Prostate gland (tissue), 2 donors: ENCODE measurements around the gene LATS2. TPM values are rescaled to one million over a fixed set of nuclear protein-coding genes. Genes with fewer than 3 reads are reported as not detected.

ENCODE experiments used
- DNase-seq: peaks from one replicate; pipeline ENCODE4 v3.0.0-alpha.2; 2019; ENCODE audit warnings: low spot score
- H3K27ac ChIP-seq, 2 donors: fragments of 200-600 bp; sonication (generic); 2 replicates each; pipeline ENCODE4 v1.5.1; 2017 to 2019
- H3K27me3 ChIP-seq: fragments of 200-600 bp; sonication (generic); replicated peaks from 2 replicates; pipeline ENCODE4 v1.5.1; 2019; ENCODE audit not compliant: insufficient read depth
- H3K36me3 ChIP-seq, 2 donors: fragments of 200-600 bp; sonication (generic); 1 replicate in 1 of 2; 2 replicates in 1 of 2; pipeline versions ENCODE4 v1.5.1 to v1.8.1; 2017 to 2019
- H3K4me1 ChIP-seq: fragments of 200-600 bp; sonication (generic); replicated peaks from 2 replicates; pipeline ENCODE4 v1.5.1; 2019
- H3K4me3 ChIP-seq, 2 donors: fragments of 200-600 bp; sonication (generic); 2 replicates each; pipeline ENCODE4 v1.5.1; 2017 to 2019
- H3K9me3 ChIP-seq: fragments of 200-600 bp; sonication (generic); 2 replicates; pipeline ENCODE4 v1.5.1; 2017
- CTCF ChIP-seq, 4 experiments: fragments of 200-600 bp in 2 of 4; fragments of 450-650 bp in 2 of 4; sonication (generic) in 2 of 4; IDR thresholded peaks; 1 replicate in 3 of 4; 2 replicates in 1 of 4; pipeline ENCODE4 v1.5.1; 2016 to 2019; ENCODE audit warnings: antibody characterized with exemption in 4 of 4, mild to moderate bottlenecking in 2 of 4, moderate library complexity in 2 of 4
- POLR2A ChIP-seq: fragments of 450-650 bp; IDR thresholded peaks from one replicate; pipeline ENCODE4 v1.6.1; 2016; ENCODE audit warnings: antibody characterized with exemption, mild to moderate bottlenecking
- POLR2AphosphoS5 ChIP-seq: sonication (generic); formaldehyde crosslinking; IDR thresholded peaks from one replicate; pipeline ENCODE4 v1.6.1; 2017; ENCODE audit warnings: antibody characterized with exemption
- WGBS: methylation state at CpG from one replicate; pipeline ENCODE4 v1.1.5; 2018; 5-methylcytosine and 5-hydroxymethylcytosine counted together
- intact Hi-C: fragments of 100-400 bp; cut with DNase I; formaldehyde crosslinking; loops from one replicate; pipeline ENCODE4 v1.14.2; 2022
- total RNA-seq, 2 donors: library from RNA; depleted of rRNA; stranded (reverse); fragments of >200 nt; gene quantifications; one replicate each; pipeline ENCODE4 v1.1.0, GENCODE V29; 2016

The LATS2 gene
- total RNA-seq, 2 donors from 2014 or later = 22.0 to 27.4 TPM

- no peak for DNase-seq
- H3K4me1 ChIP-seq = no peaks in the 10 kb centered on the region
- TF ChIP-seq CTCF (IDR thresholded peaks at IDR 0.05) (no peak), POLR2AphosphoS5 (no peak), POLR2A (no peak)
- no peaks in the 10 kb centered on the region for H3K27me3 ChIP-seq
- no peak overlapping the region for H3K4me3 ChIP-seq
- no peaks in the 10 kb centered on the region for H3K9me3 ChIP-seq
- intact Hi-C loops = loop anchor here (10.0 kb wide), 1 partner anchor 234 kb away; no protein-coding TSS in a partner anchor
- H3K27ac ChIP-seq = no peak overlapping the region
- no peaks in the 10 kb centered on the region for H3K36me3 ChIP-seq
- 85% methylated on average over 6 of the region's 6 CpGs for WGBS
Observed at GRCh38 chr13:21048901-21049698, 12.3 kb downstream of the LATS2 start.

DNA sequence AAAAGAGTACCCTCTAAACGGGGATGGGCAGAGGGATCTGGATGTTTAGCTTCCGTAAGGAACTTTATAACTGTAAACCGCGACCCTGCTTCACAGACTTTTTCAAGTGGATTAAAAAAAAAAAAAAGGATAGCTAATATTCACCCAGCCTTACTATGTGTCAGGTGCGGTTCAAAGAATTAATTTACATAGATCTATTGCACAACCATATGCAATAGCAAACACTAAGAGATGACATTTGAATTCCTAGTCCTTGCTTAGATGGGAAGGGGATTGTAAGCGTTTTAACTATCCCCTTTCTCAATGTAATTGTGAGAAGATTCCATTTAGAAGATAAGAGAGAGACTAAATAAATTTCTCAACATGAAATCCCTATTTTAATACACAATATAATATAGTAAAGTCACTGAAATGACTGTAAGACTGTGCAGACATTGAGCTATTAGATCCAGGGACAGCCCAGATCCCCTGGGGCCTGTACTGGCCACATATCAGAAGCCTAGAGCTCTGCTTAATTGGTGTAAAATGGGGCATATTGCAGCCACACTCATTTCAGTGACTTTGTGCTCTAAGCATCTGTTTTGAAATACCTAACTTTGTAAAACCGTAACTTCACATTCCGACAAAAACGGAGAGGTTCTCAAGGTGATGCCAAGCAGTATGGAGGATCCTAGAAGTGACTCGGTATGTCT lies 13.6 kb downstream of the LATS2 start:
- 90% methylated on average over 10 of the region's 10 CpGs for WGBS
- Histone ChIP-seq H3K36me3 (no peaks in the 10 kb centered on the region), H3K27me3 (no peaks in the 10 kb centered on the region), H3K4me3 (no peak overlapping the region), H3K27ac (no peak overlapping the region), H3K9me3 (no peaks in the 10 kb centered on the region), H3K4me1 (no peaks in the 10 kb centered on the region)
- no peak for TF ChIP-seq POLR2AphosphoS5
- no peak for TF ChIP-seq CTCF (IDR thresholded peaks at IDR 0.05)
- no peak for TF ChIP-seq POLR2A
- intact Hi-C loops = loop anchor here (10.0 kb wide), 1 partner anchor 233 kb away; no protein-coding TSS in a partner anchor
- DNase-seq = no peak

DNA sequence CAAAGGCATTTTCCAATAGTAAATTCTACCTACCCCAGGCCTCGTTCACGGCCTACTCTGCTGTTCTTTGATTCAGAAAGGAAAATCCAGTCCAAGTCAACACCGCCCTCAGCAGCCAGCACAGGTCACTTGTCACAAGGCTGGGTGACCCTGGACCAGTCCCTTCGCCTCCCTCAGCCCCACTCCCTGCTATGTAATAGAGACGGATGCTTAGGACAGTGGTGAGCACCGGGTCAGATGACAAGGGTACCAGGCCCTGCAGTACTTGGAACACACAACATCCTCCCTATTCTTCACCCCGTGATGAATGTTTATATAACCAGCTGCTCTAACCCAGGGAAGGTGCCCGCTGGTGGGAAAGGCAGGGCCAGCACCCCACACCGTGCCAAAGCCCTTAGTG lies 14.3 kb downstream of the LATS2 start:
- Histone ChIP-seq H3K36me3 (no peaks in the 10 kb centered on the region), H3K27me3 (no peaks in the 10 kb centered on the region), H3K4me3 (no peak overlapping the region), H3K27ac (no peak overlapping the region), H3K4me1 (no peaks in the 10 kb centered on the region), H3K9me3 (no peaks in the 10 kb centered on the region)
- intact Hi-C loops = loop anchor here (10.0 kb wide), 1 partner anchor 232 kb away; no protein-coding TSS in a partner anchor
- no peak for DNase-seq
- TF ChIP-seq CTCF (IDR thresholded peaks at IDR 0.05) (no peak), POLR2AphosphoS5 (no peak), POLR2A (no peak)
- WGBS = 89% methylated on average over 9 of the region's 9 CpGs

DNA sequence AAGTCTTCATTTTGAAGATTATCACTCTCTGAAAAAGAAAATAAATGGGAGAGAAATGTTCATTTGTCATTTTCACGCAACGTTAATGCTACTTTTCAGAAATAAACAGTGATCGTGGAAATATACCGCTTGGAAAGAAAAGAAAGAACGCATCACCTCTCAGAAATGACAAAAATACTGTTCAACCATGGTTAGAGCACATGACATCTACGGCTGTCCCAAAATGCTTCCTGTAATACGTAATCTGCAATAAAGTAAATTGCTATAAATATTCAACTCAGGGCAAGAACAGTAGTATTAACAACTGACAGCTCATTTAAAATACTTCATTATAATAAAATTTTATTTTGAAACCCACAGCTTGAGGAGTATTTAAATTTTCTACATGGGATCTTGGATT lies 15.2 kb downstream of the LATS2 start:
- Histone ChIP-seq H3K4me3 (no peak overlapping the region), H3K4me1 (peaks cover 6% of the 10 kb centered on the region), H3K27ac (no peak overlapping the region), H3K9me3 (no peaks in the 10 kb centered on the region), H3K36me3 (no peaks in the 10 kb centered on the region), H3K27me3 (no peaks in the 10 kb centered on the region)
- 71% methylated on average over 7 of the region's 7 CpGs for WGBS
- intact Hi-C loops = loop anchor here (10.0 kb wide), 1 partner anchor 231 kb away; no protein-coding TSS in a partner anchor
- no peak for DNase-seq
- TF ChIP-seq POLR2AphosphoS5 = no peak
- TF ChIP-seq CTCF (IDR thresholded peaks at IDR 0.05) = no peak
- no peak for TF ChIP-seq POLR2A
